Measurements from ENCODE around the gene GTPBP4. TPM values are rescaled to one million over a fixed set of nuclear protein-coding genes. Genes with fewer than 3 reads are reported as not detected.

The GTPBP4 gene
- total and polyA plus RNA-seq, 9 of the 15 experiments (the other 6 are each of a cell fraction or from before 2014, with no cell fraction given) = 79.0 to 155 (median 128) TPM

DNA sequence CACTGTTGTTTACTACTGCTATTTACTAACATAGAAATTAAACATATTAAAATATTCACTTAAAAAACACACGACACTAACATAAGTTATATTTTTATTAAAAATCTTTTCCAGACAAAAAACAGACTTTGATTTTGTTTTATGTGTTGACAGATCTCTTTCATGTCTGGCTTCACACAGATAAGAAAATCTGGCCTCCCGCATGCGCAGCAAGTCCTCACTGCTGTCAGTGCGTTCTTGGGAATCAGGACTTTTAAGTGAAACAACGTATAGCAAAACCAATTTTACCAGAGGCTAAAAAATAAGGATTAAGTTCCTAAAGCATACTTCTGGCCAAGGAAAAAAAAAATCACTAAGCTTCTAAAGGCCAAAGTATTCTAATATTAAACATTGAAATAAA, 61.9 kb downstream of the GTPBP4 start (continued):
- no peak for TF ChIP-seq FOXJ3 (CRISPR knock-in tag; IDR thresholded peaks at IDR 0.05)
- TF ChIP-seq, protein P1, sequence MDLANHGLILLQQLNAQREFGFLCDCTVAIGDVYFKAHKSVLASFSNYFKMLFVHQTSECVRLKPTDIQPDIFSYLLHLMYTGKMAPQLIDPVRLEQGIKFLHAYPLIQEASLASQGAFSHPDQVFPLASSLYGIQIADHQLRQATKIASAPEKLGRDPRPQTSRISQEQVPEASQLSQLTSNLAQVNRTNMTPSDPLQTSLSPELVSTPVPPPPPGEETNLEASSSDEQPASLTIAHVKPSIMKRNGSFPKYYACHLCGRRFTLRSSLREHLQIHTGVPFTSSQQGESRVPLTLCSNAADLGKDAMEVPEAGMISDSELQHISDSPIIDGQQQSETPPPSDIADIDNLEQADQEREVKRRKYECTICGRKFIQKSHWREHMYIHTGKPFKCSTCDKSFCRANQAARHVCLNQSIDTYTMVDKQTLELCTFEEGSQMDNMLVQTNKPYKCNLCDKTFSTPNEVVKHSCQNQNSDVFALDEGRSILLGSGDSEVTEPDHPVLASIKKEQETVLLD (IDR thresholded peaks at IDR 0.05) = peak; percentile 56; the same call in 1 of the 2 replicates
- TF ChIP-seq TCF3 (CRISPR knock-in tag; IDR thresholded peaks at IDR 0.05) = peak; percentile 76
- TF ChIP-seq NR2C1 (IDR thresholded peaks at IDR 0.05) = 0 out of 2 replicates have a peak, but pooled peaks have one; percentile 15
- no peak for TF ChIP-seq NR2C1 (tag; IDR thresholded peaks at IDR 0.05)
- TF ChIP-seq ZNF24 (IDR thresholded peaks at IDR 0.05) = no peak
- TF ChIP-seq CBFA2T3 (IDR thresholded peaks at IDR 0.05) = peak; percentile 86
- TF ChIP-seq ZKSCAN8 (CRISPR knock-in tag; IDR thresholded peaks at IDR 0.05) = peak; percentile 38; the same call in 1 of the 2 replicates
- TF ChIP-seq ZKSCAN3 (CRISPR knock-in tag; IDR thresholded peaks at IDR 0.05) = no peak
- TF ChIP-seq ZNF696 (CRISPR knock-in tag; conservative IDR thresholded peaks at IDR 0.05) = no peak
- TF ChIP-seq RCOR1 (IDR thresholded peaks at IDR 0.05; ENCODE audit: borderline replicate concordance in 1 of 2, low read depth in 2 of 2, low read length in 2 of 2) = peak; percentile 99
- peak; percentile 80 for TF ChIP-seq LEF1 (IDR thresholded peaks at IDR 0.05)
- peak in 1 of 2 experiments; percentile 47; a peak in 1 of 4 replicates for TF ChIP-seq SIN3A (IDR thresholded peaks at IDR 0.05; ENCODE audit: borderline replicate concordance in 2 of 2, control insufficient read depth in 1 of 2, low read depth in 2 of 2, low read length in 2 of 2)
- TF ChIP-seq STAT5A (IDR thresholded peaks at IDR 0.05; ENCODE audit: borderline replicate concordance, low read length) = peak; percentile 56
- peak; percentile 73 for TF ChIP-seq TAL1 (IDR thresholded peaks at IDR 0.05)
- TF ChIP-seq ARID1B (IDR thresholded peaks at IDR 0.05) = peak; percentile 80
- peak; percentile 58 for TF ChIP-seq MTA2 (IDR thresholded peaks at IDR 0.05; ENCODE audit: low read depth)
- TF ChIP-seq RBM34 (IDR thresholded peaks at IDR 0.05; ENCODE audit: borderline replicate concordance, insufficient read depth, low read length) = no peak
- TF ChIP-seq SRF (CRISPR knock-in tag; IDR thresholded peaks at IDR 0.05) = no peak
- peak; percentile 93 for TF ChIP-seq NRF1 (conservative IDR thresholded peaks at IDR 0.05 in 1 of 2, IDR thresholded peaks at IDR 0.05 in 1 of 2)
- TF ChIP-seq, protein P2, sequence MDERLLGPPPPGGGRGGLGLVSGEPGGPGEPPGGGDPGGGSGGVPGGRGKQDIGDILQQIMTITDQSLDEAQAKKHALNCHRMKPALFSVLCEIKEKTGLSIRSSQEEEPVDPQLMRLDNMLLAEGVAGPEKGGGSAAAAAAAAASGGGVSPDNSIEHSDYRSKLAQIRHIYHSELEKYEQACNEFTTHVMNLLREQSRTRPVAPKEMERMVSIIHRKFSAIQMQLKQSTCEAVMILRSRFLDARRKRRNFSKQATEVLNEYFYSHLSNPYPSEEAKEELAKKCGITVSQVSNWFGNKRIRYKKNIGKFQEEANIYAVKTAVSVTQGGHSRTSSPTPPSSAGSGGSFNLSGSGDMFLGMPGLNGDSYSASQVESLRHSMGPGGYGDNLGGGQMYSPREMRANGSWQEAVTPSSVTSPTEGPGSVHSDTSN (CRISPR knock-in tag; IDR thresholded peaks at IDR 0.05; ENCODE audit: low read depth) = no peak
- TF ChIP-seq, protein P2 (tag; conservative IDR thresholded peaks at IDR 0.05; ENCODE audit: low read depth) = peak; percentile 91
- peak; percentile 100 for TF ChIP-seq KDM1A (IDR thresholded peaks at IDR 0.05)
- TF ChIP-seq MEIS2 (IDR thresholded peaks at IDR 0.05; ENCODE audit: partially characterized antibody) = peak; percentile 96
- TF ChIP-seq CXXC5 (CRISPR knock-in tag; IDR thresholded peaks at IDR 0.05) = peak; percentile 65
- TF ChIP-seq CC2D1A (IDR thresholded peaks at IDR 0.05) = no peak
- TF ChIP-seq MYC (IDR thresholded peaks at IDR 0.05; ENCODE audit: low read depth, low read length) = no peak
- TF ChIP-seq MYC (CRISPR knock-in tag; IDR thresholded peaks at IDR 0.05; ENCODE audit: borderline replicate concordance, low read depth) = no peak

Data from K562 (cell line).